Brain microvascular endothelial cell (primary cell): ENCODE results near the gene LRRC74B.
"Not testable (repeated sequence)": the region's sequence is repeated elsewhere in the genome, so short reads cannot be mapped to it uniquely, and the experiment has no call there.

Experiments used
- DNase-seq: peaks from one replicate; pipeline ENCODE4 v3.0.0-alpha.2; 2020
- H3K27ac ChIP-seq: fragments of 250-450 bp; sonication (Bioruptor Pico); 2 replicates; pipeline ENCODE4 v1.5.1; 2020; ENCODE audit warnings: mild to moderate bottlenecking, moderate library complexity
- H3K27me3 ChIP-seq: fragments of 250-450 bp; sonication (Bioruptor Pico); replicated peaks from 2 replicates; pipeline ENCODE4 v1.5.1; 2020; ENCODE audit warnings: mild to moderate bottlenecking
- H3K36me3 ChIP-seq: fragments of 250-450 bp; sonication (Bioruptor Pico); replicated peaks from 2 replicates; pipeline ENCODE4 v1.5.1; 2020; ENCODE audit warnings: mild to moderate bottlenecking
- H3K4me3 ChIP-seq: 2 replicates; pipeline ENCODE4 v1.5.1; 2011; ENCODE audit warnings: low read depth, mild to moderate bottlenecking, control low read depth, low read length, moderate library complexity
- in situ Hi-C: cut with HindIII; loops from 2 replicates; pipeline ENCODE4 v1.10.0; 2017; ENCODE audit warnings: low sequenced_read_pairs, low pct_ligation_motif_present
- TF ChIP-seq, protein P1 (sequence below): IDR thresholded peaks from 2 replicates; pipeline ENCODE4 v1.5.1; 2011; ENCODE audit warnings: low read depth, mild to moderate bottlenecking, moderate library complexity, low read length, control low read depth, inconsistent platforms; ENCODE audit errors: missing control alignments

The LRRC74B gene

DNA sequence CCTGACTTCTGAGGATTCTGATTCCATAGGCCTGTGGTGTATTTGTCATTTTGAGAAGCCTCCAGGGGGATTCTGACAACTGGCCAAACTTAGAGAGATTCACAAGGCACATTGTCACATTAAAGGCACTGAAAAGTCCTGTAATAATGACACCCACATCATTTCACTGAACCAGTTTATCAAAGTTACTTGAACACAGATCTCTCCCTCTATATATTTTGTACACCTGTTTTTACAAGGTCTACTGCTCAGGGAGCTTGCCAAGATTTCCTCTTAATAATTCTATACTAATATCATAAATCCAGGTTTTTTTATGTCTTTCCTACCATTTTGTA, 50.0 kb downstream of the LRRC74B start:
- no peaks in the 10 kb centered on the region for H3K36me3 ChIP-seq
- no peak overlapping the region for H3K27ac ChIP-seq
- DNase-seq, result no peak
- peaks cover 6% of the 10 kb centered on the region for H3K27me3 ChIP-seq
- in situ Hi-C loops, result no loop called here
- TF ChIP-seq, protein P1, sequence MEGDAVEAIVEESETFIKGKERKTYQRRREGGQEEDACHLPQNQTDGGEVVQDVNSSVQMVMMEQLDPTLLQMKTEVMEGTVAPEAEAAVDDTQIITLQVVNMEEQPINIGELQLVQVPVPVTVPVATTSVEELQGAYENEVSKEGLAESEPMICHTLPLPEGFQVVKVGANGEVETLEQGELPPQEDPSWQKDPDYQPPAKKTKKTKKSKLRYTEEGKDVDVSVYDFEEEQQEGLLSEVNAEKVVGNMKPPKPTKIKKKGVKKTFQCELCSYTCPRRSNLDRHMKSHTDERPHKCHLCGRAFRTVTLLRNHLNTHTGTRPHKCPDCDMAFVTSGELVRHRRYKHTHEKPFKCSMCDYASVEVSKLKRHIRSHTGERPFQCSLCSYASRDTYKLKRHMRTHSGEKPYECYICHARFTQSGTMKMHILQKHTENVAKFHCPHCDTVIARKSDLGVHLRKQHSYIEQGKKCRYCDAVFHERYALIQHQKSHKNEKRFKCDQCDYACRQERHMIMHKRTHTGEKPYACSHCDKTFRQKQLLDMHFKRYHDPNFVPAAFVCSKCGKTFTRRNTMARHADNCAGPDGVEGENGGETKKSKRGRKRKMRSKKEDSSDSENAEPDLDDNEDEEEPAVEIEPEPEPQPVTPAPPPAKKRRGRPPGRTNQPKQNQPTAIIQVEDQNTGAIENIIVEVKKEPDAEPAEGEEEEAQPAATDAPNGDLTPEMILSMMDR, result no peak
- no peak overlapping the region for H3K4me3 ChIP-seq

DNA sequence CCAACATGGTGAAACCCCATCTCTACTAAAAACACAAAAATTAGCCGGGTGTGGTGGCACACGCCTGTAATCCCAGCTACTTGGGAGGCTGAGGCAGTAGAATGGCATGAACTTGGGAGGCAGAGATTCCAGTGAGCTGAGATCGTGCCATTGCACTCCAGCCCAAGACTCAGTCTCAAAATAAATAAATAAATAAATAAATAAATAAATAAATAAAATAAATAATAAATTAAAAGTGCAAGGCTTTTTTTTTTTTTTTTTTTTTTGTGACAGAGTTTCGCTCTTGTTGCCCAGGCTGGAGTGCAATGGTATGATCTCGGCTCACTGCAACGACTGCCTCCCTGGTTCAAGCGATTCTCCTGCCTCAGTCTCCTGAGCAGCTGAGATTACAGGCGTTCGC, 51.1 kb downstream of the LRRC74B start:
- H3K27ac ChIP-seq, in situ Hi-C loops, DNase-seq, H3K27me3 ChIP-seq, H3K4me3 ChIP-seq, H3K36me3 ChIP-seq: not testable (repeated sequence)

GRCh38 chr22:21098099-21098671, 52.4 kb downstream of the LRRC74B start:
- no peak overlapping the region for H3K27ac ChIP-seq
- H3K27me3 ChIP-seq, result peaks cover 6% of the 10 kb centered on the region
- no peak overlapping the region for H3K4me3 ChIP-seq
- in situ Hi-C loops, result no loop called here
- DNase-seq, result no peak
- no peaks in the 10 kb centered on the region for H3K36me3 ChIP-seq
- TF ChIP-seq, protein P1, result peak; percentile 30

- DNase-seq, result no peak
- Histone ChIP-seq H3K27ac (no peak overlapping the region), H3K27me3 (peaks cover 6% of the 10 kb centered on the region), H3K36me3 (no peaks in the 10 kb centered on the region), H3K4me3 (no peak overlapping the region)
- TF ChIP-seq, protein P1, result no peak
- in situ Hi-C loops, result no loop called here
These were observed 53.8 kb downstream of the LRRC74B start for GRCh38 chr22:21099578-21099977.

GRCh38 chr22:21100149-21101032, 54.6 kb downstream of the LRRC74B start:
- DNase-seq, result no peak
- TF ChIP-seq, protein P1, result no peak
- Histone ChIP-seq H3K27ac (no peak overlapping the region), H3K4me3 (no peak overlapping the region), H3K27me3 (peaks cover under 1% of the 10 kb centered on the region), H3K36me3 (no peaks in the 10 kb centered on the region)
- in situ Hi-C loops, result no loop called here

DNA sequence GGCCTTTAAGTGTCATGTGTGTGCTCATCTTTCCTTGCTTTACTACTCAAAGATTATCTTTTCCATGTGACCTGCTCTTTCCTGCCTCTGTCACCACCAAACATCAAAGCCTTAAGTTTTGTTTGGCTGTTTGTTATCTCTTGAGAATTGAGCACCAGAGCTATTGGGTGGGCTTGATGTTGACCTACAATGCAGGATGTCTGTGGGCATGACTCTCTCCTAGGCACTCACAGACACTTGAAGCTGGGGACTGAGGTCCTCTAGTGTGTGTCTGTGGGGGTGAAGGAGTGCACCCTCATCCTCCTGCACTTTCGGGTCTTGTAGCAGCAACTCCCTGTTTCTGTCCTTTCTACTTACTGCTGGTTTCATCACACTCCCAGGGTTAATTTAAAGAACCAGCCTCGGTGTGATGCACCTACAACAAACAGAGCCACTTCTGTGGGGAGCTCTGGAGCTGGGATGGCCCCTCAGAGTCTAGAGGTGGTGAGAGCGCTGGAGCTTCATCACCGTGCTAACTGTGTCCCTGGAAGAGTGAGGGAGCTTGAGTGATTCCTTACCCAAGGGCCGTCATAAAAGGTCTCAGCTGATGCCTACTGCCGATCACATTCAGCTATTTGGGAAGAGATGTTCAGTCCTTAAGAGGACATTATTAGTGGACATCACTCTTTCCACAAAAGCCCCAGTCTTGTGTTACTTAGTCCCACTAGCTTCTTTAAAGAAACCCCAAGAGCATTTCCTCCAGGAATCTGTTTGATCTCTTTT, 56.3 kb downstream of the LRRC74B start:
- no peak for DNase-seq
- in situ Hi-C loops, result no loop called here
- TF ChIP-seq, protein P1, result no peak
- Histone ChIP-seq H3K4me3 (no peak overlapping the region), H3K27me3 (no peaks in the 10 kb centered on the region), H3K36me3 (no peaks in the 10 kb centered on the region), H3K27ac (peak overlapping the region; percentile 2)
